NCI-H2107 treated with DMSO at 0.1 percent for 48 hours (cell line): Measurements from ENCODE around the gene LRRC23.

Source experiments
- DNase-seq: peaks from one replicate; lab custom pipeline; 2025; ENCODE audit not compliant: unreplicated experiment; lab: John Stamatoyannopoulos, UW

LRRC23 gene

GRCh38 chr12:6956021-6956727, 51.6 kb downstream of the LRRC23 start:
- DNase-seq: no peak

DNA sequence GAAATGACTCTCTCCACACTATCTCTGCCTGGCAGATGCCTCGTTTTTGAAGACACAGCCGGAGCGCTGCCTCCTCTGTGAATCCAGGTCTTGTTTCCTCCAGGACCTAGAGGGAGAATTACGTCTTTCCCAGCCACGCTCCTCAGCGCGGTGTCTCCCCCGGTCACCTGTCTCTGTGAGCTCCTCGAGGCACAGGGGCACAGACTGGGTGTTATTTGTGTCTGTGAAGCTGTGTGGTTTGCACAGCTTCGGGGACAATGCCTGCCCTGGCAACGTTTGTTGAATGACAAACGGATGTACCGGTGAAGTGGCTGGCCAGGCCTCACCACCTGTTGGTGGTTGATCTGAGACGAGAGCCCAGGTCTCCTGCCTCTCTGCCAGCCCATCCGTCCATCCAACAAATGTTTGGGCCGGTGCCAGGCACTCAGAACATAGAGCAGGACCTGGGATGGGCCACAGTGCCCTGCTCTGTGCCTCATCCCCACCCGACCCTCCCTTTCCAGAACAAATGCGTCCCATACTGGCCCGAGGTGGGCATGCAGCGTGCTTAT, 52.6 kb downstream of the LRRC23 start:
- no peak for DNase-seq

DNA sequence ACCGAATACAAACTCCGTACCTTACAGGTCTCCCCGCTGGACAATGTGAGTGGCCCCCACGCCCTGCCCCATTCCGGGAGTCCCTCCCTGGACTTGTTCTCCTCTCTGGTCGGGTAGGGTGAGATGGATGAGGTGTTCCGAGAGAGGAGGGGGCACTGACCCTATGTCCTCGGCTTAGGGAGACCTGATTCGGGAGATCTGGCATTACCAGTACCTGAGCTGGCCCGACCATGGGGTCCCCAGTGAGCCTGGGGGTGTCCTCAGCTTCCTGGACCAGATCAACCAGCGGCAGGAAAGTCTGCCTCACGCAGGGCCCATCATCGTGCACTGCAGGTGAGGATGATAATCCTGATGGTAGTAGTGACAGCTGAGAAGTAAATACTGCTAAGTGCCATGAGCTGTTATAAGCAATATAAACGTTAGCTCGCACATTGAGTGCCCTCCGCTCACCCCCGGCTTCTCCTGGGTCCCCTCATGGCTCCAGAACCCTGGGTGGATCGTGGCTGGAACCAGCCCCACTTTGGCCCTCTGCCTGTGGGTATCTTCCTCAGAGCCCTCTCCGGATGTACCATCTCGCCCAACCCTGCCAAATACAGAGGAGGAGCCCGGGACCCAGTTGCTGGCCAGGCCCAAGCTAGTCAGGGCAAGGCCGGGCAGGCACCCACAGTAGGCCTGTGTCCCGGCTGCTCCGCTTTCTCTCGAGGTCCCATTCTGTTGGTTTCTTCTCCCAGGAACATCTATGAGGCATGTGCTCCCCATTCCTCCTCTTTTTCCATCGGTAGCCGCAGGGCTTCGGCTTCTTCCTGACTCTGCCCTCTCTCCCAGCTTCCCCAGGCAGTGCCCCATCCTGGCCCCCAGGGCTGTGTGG, 53.4 kb downstream of the LRRC23 start:
- DNase-seq: no peak

DNA sequence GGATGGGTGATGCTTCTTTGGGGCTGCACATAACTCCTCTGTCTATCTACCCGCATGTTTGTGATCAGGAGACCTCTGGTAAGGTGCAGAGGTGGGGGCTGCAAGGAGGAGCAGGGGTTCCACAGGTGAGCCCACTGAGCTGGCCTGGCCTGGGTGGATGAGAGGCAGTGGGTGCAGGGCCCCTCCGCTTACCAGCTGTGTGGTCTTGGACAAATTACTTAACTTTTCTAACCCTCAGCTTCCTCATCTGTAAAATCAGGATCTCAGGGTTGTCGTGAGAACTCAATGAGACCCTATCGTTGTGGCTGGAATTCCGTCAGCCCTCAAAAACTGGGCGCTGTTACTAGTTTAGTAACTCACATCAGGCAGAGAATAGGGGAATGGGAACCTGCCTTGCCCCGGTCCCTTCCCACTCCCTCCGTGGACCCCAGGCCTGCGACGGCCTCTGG, 54.0 kb downstream of the LRRC23 start:
- no peak for DNase-seq

DNA sequence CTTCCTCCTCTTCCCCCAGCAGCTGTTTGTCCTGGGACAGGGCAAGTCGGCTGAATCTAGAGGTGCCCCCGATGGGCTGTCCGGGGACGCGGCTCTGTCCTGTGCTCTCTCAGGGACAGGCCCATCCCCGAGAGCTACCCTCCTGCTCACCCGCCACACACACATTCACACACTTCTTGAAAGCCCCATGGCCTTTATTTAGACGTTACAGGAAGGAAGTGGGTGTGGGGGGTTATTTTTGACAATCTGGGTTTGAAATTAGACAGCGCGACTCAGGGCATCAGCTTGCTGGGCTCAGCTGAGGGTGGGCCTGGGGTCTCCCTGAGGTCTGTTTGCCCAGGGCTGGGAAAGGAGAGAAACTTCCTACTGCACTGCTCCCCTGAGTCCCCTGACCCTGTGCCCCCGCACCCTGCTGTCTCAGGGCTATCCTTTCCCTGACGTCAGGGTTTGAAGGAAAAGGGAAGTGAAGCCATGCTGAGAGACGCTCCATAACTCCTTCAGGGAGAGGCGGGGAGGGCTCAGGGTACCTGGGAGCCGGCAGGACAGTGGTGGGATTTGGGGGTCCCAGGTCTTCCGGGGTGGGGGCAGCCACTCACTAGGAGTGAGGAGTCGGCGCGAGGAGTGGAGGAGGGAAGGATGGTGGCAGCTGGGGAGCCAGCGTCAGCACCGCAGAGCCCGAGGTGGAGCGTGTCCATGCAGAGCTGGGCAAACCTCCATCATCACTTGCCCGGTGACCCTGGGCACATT, 54.6 kb downstream of the LRRC23 start:
- DNase-seq: no peak

DNA sequence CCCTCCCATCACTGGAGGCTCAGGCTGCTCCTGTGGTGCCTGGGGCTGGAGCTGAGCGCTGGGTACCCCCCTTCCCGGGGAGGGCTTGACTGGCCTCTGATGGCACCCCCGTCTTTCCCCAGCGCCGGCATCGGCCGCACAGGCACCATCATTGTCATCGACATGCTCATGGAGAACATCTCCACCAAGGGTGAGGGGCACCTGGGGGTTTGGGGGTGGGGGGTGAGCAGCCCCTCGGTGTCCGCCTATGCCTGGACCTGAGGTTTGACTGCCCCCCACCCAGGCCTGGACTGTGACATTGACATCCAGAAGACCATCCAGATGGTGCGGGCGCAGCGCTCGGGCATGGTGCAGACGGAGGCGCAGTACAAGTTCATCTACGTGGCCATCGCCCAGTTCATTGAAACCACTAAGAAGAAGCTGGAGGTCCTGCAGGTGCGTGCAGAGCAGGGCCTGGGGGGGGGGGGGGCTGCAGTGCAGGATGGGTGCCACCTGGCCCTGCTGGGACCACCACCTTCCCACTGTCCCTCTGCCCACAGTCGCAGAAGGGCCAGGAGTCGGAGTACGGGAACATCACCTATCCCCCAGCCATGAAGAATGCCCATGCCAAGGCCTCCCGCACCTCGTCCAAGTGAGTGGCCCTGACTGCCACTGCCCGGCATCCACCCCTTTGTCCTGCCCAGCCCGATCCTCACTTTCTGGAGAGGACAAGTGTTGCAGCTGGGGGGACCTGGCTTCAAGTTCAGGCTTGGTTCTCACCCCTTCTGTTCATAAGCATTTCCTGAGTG, 55.4 kb downstream of the LRRC23 start:
- no peak for DNase-seq

DNA sequence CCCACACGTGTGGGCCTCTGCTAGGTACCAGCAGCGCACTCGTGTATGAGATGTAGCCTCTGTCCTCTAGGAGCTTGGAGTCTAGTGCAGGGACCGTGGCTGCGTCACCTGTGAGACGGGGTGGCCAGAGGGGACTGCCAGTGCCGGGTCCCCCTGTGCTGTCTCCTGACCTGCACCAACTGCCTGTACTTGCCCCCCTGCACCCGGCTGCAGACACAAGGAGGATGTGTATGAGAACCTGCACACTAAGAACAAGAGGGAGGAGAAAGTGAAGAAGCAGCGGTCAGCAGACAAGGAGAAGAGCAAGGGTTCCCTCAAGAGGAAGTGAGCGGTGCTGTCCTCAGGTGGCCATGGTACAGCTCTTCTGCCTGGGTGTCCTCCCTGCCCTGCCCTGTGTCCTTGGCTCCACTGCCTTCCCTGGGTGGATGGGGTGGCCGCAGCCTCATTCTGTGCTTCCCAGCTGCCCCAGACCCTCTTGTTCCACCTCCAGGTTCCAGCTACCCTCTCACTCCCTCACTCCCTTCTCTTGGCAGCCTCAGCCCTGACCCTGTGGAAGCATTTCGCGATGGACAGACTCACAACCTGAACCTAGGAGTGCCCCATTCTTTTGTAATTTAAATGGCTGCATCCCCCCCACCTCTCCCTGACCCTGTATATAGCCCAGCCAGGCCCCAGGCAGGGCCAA, 56.1 kb downstream of the LRRC23 start:
- DNase-seq: no peak

GRCh38 chr12:6961278-6961694, 56.7 kb downstream of the LRRC23 start:
- no peak for DNase-seq

- peak; percentile 93 for DNase-seq
These were observed 57.2 kb downstream of the LRRC23 start for GRCh38 chr12:6961695-6962284.

DNA sequence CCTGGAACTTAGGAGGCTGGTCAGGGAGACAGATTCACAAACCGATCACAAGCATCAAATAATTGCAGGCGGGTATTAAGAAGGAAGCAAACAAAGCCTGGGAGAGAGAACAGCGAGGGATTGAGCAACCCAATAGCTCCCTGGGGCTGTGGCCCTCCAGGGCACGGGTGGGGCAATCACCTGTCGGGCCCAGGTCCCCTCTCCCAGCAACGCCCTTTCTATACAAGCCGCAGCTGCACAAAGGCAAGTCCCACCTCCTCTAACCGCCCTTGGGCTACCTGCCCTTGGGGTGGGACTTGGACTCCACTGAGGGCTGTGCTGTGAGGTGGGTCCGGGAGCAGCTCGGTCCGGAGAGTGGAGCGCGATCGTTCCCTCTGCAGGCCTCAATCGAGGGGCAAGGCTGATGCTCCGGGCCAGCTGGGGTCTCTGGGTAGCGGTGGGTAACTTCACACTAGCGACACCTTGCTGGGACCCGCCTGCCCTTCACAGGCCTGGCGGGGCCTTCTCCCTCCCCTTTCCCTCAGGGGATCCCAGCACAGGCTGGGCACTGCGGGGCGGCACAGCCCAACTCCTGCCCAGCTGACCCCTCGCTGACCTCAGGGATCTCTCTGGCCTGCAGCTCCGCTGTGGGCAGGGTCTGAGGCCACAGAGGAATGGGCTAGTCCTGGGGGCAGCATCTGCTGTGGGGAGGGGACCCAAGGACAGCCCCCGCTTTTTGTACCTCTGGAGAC, 57.8 kb downstream of the LRRC23 start:
- DNase-seq: peak; percentile 93

DNA sequence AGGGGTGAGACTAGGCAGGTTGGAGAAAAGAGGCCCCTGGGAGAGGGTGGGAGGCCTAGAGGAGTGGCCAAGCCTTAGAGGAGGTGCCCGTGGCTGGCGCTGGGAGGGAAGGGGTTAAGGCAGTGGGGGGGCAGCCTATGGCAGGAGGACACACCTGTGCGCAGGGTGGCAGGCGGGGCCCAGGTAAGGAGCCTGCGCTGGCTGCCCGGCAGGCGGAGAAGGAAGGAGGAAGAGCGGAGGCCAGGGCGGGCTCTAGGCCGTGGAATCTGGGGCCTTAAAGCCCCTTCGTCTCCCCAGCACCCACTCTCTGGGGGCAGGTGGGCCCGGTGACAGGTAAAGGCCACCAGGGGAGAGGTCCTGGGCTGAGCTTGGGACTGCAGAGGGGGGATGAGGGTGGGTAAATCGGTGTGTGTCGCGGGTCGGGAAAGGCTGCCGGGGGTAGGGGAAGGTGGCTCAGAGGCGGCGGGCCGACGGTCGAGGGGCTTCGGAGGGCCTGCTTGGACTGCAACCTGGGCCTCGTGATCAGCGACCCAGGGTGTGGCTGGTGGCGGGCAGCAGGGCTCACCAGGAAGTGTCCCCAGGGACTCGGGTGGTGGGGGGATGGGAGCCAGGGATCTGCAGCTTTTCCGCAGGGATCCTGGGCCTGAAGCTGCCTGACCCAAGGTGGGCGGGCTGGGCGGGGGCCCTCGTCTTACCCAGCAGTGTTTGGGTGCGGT, 58.6 kb downstream of the LRRC23 start:
- DNase-seq: peak; percentile 92
